Nephron progenitor cell (in vitro differentiated cells): ENCODE data around the gene GALNT7.

Source experiments
- DNase-seq: peaks from one replicate; pipeline ENCODE4 v3.0.0; 2021
- H3K27ac Mint-ChIP-seq: 2 replicates; pipeline ENCODE4 v1.8.0; 2021; ENCODE audit warnings: mild to moderate bottlenecking, moderate library complexity, mixed read lengths
- H3K27me3 Mint-ChIP-seq: 2 replicates; pipeline ENCODE4 v1.8.0; 2021; ENCODE audit warnings: mild to moderate bottlenecking, low read depth, mixed read lengths; ENCODE audit not compliant: poor library complexity
- H3K36me3 Mint-ChIP-seq: 2 replicates; pipeline ENCODE4 v1.8.0; 2021; ENCODE audit warnings: low read depth, mixed read lengths
- H3K4me1 Mint-ChIP-seq: 2 replicates; pipeline ENCODE4 v1.8.0; 2021; ENCODE audit warnings: mixed read lengths
- H3K4me3 Mint-ChIP-seq: 2 replicates; pipeline ENCODE4 v1.8.0; 2021; ENCODE audit warnings: mild to moderate bottlenecking, moderate library complexity, mixed read lengths
- H3K9me3 Mint-ChIP-seq: 2 replicates; pipeline ENCODE4 v1.8.0; 2021; ENCODE audit warnings: mild to moderate bottlenecking, moderate library complexity, mixed read lengths
- TF ChIP-seq, protein P1 (sequence below): fragments of 200-600 bp; sonication (generic); IDR thresholded peaks from 2 replicates; pipeline ENCODE4 v1.5.0; 2021; ENCODE audit warnings: antibody characterized with exemption

GALNT7 gene

GRCh38 chr4:173343832-173344397 lies 175.3 kb downstream of the GALNT7 start:
- no peak for DNase-seq
- H3K27ac Mint-ChIP-seq: peak overlapping the region; percentile 47

GRCh38 chr4:173345648-173346047 lies 177.0 kb downstream of the GALNT7 start:
- H3K27ac Mint-ChIP-seq: no peak overlapping the region
- H3K4me1 Mint-ChIP-seq: peaks cover 15% of the 10 kb centered on the region
- no peak for DNase-seq
- H3K27me3 Mint-ChIP-seq: peaks cover 8% of the 10 kb centered on the region
- H3K36me3 Mint-ChIP-seq: peaks cover 16% of the 10 kb centered on the region
- peaks cover 12% of the 10 kb centered on the region for H3K9me3 Mint-ChIP-seq
- TF ChIP-seq, protein P1, sequence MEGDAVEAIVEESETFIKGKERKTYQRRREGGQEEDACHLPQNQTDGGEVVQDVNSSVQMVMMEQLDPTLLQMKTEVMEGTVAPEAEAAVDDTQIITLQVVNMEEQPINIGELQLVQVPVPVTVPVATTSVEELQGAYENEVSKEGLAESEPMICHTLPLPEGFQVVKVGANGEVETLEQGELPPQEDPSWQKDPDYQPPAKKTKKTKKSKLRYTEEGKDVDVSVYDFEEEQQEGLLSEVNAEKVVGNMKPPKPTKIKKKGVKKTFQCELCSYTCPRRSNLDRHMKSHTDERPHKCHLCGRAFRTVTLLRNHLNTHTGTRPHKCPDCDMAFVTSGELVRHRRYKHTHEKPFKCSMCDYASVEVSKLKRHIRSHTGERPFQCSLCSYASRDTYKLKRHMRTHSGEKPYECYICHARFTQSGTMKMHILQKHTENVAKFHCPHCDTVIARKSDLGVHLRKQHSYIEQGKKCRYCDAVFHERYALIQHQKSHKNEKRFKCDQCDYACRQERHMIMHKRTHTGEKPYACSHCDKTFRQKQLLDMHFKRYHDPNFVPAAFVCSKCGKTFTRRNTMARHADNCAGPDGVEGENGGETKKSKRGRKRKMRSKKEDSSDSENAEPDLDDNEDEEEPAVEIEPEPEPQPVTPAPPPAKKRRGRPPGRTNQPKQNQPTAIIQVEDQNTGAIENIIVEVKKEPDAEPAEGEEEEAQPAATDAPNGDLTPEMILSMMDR: no peak
- H3K4me3 Mint-ChIP-seq: no peak overlapping the region

More at GRCh38 chr4:173343832-173344397, 175.3 kb downstream of the GALNT7 start:
- H3K9me3 Mint-ChIP-seq: peaks cover 12% of the 10 kb centered on the region
- no peaks in the 10 kb centered on the region for H3K27me3 Mint-ChIP-seq
- TF ChIP-seq, protein P1: no peak
- peaks cover 6% of the 10 kb centered on the region for H3K36me3 Mint-ChIP-seq
- H3K4me1 Mint-ChIP-seq: peaks cover 15% of the 10 kb centered on the region
- H3K4me3 Mint-ChIP-seq: no peak overlapping the region

DNA sequence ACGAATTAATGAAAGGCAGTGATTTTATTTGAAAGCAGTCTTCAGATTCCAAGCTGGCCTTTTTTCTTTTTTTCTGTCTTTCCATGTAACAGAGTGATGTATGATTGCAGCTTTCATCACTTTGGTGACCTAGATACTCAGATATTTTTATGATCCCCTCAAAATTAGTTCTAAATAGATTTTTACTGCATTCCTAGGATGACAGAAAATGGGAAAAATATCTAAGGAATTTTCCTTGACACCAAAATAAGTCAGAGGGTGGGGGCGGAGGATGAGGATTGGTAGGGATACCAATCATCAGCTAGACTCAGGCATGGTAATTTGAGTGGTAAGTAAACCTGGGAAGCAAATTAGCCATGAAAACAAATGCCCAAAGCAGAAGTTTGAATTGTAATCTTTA lies 177.5 kb downstream of the GALNT7 start:
- peaks cover 17% of the 10 kb centered on the region for H3K36me3 Mint-ChIP-seq
- H3K4me1 Mint-ChIP-seq: peaks cover 15% of the 10 kb centered on the region
- H3K9me3 Mint-ChIP-seq: peaks cover 12% of the 10 kb centered on the region
- peaks cover 11% of the 10 kb centered on the region for H3K27me3 Mint-ChIP-seq
- H3K4me3 Mint-ChIP-seq: no peak overlapping the region
- TF ChIP-seq, protein P1: no peak
- no peak for DNase-seq
- H3K27ac Mint-ChIP-seq: no peak overlapping the region

DNA sequence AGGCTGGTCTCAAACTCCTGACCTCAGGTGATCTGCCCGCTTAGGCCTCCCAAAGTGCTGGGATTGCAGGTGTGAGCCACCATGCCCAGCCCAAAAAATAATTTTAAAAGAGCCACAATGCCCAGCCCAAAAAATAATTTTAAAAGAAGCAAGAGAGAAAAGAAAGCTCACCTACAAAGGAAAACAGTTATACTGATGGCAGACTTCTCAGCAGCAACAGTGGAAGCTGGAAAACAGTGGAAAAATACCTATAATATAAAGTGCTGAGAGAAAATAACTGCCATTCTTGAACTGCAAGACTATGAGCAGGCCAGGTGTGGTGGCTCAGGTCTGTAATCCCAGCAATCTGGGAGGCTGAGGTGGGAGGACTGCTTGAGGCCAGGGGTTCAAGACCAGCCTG lies 178.9 kb downstream of the GALNT7 start:
- no peak for DNase-seq
- peaks cover 17% of the 10 kb centered on the region for H3K36me3 Mint-ChIP-seq

DNA sequence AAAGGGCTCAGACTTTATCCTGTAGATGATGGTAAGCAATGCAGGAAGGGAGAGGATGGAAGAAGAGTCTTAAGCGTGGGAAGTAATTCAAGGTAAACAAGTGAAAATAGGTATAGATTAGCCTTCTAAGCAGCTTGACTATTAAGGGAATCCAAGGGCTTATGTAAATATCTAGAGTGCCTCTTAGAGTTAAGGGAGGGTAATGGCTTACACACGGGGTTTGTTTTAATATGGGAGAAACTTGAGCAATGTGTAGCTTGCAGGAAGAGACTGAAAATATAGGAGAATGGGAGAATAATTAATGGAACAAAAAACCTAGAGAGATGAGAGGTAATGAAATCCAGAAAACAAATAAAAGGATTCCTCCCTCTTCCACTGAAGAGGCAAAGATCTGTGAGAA lies 189.3 kb downstream of the GALNT7 start:
- TF ChIP-seq, protein P1: no peak
- Mint-ChIP-seq H3K27me3 (peaks cover 4% of the 10 kb centered on the region), H3K4me3 (no peak overlapping the region), H3K4me1 (peaks cover 5% of the 10 kb centered on the region), H3K9me3 (no peaks in the 10 kb centered on the region), H3K27ac (no peak overlapping the region), H3K36me3 (peaks cover 5% of the 10 kb centered on the region)
- no peak for DNase-seq

More for the DNA sequence above, 178.9 kb downstream of the GALNT7 start:
- Mint-ChIP-seq H3K4me1 (peaks cover 15% of the 10 kb centered on the region), H3K27ac (no peak overlapping the region), H3K9me3 (peaks cover 12% of the 10 kb centered on the region), H3K4me3 (no peak overlapping the region), H3K27me3 (peaks cover 11% of the 10 kb centered on the region)
- TF ChIP-seq, protein P1: no peak

DNA sequence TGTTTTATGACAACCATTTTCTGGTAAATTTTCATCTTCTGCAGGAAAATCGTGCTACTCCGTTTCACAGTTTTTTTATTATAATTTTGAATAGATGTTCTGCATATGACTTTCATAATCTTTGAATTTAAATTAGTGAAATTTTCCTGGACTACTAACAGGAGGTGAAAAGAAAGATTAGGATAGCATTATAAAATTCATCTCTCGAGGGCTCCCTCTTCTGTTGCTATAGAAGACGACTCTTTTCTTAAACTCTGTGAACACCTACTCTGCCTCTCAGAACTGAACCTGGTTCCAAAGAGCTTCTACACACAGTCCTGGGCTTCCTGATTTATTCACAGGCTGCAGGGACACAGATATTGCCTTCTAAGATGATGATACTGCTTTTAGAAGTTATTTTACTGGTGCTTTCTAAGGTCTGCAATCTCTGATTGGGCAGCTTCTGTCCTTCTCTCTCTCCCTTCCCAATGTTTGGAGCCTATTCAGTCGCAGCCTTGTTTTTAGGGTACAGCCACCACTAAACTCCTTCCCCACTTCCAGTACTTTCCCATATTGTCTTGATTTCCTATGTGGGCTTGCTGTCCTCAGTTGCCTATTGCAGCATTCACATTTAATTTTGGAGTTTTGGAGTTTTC lies 192.1 kb downstream of the GALNT7 start:
- no peaks in the 10 kb centered on the region for H3K9me3 Mint-ChIP-seq
- H3K36me3 Mint-ChIP-seq: peaks cover 19% of the 10 kb centered on the region
- no peak overlapping the region for H3K4me3 Mint-ChIP-seq
- H3K4me1 Mint-ChIP-seq: peaks cover 7% of the 10 kb centered on the region
- TF ChIP-seq, protein P1: peak; percentile 22
- H3K27me3 Mint-ChIP-seq: peaks cover 2% of the 10 kb centered on the region
- DNase-seq: no peak
- H3K27ac Mint-ChIP-seq: no peak overlapping the region
